LNCaP clone FGC (cell line): Measurements from ENCODE around the gene OXNAD1.

ENCODE experiments used
- DNase-seq: peaks from one replicate; pipeline ENCODE4 v3.0.0-alpha.2; 2011; ENCODE audit warnings: low read depth
- H3K4me3 ChIP-seq: 2 replicates; pipeline ENCODE4 v1.5.1; 2011; ENCODE audit warnings: mild to moderate bottlenecking, low read depth, low read length, control low read depth
- TF ChIP-seq, protein P1 (sequence below): IDR thresholded peaks from 2 replicates; pipeline ENCODE4 v1.5.1; 2012; ENCODE audit warnings: mild to moderate bottlenecking; ENCODE audit not compliant: control insufficient read depth, insufficient read depth; ENCODE audit errors: extremely low read depth

OXNAD1 gene

DNA sequence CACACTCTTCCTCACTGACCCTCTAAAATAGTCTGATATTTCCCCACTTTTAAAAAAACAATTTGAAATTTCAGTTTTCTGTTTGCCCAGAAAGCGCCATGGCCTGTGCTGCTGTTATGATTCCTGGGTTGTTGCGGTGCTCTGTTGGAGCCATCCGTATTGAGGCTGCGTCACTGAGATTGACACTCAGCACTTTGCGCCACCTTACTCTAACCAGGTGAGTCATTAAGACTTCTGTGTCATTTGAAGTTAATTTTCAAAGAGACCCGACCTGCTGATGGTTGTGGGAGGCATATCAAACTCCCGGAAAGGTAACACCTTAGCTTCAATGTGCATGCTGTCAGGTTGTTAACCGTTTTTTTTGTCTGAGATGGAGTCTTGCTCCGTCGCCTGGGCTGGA, 5.8 kb downstream of the OXNAD1 start:
- no peak overlapping the region for H3K4me3 ChIP-seq
- TF ChIP-seq, protein P1, sequence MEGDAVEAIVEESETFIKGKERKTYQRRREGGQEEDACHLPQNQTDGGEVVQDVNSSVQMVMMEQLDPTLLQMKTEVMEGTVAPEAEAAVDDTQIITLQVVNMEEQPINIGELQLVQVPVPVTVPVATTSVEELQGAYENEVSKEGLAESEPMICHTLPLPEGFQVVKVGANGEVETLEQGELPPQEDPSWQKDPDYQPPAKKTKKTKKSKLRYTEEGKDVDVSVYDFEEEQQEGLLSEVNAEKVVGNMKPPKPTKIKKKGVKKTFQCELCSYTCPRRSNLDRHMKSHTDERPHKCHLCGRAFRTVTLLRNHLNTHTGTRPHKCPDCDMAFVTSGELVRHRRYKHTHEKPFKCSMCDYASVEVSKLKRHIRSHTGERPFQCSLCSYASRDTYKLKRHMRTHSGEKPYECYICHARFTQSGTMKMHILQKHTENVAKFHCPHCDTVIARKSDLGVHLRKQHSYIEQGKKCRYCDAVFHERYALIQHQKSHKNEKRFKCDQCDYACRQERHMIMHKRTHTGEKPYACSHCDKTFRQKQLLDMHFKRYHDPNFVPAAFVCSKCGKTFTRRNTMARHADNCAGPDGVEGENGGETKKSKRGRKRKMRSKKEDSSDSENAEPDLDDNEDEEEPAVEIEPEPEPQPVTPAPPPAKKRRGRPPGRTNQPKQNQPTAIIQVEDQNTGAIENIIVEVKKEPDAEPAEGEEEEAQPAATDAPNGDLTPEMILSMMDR: no peak
- DNase-seq: no peak

DNA sequence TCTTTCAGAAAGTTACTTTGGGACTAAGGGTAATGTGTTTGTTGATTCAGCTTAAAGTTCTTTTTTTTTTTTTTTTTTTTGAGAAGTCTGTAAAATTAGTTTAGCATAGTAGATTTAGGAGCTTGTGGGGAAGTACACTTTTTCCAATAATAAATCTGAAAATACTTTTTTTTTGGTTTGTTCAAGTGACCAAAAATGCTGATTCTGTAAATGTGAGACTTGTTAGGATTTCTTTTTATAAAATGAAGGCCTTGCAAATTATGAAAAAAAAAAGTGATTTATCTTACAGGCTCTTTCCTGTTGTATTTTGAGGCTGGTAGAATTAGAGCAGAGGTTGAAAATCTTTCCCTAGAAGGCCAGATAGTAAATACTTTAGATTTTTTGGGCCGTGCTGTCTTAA, 7.6 kb downstream of the OXNAD1 start:
- TF ChIP-seq, protein P1: no peak
- DNase-seq: no peak
- no peak overlapping the region for H3K4me3 ChIP-seq

DNA sequence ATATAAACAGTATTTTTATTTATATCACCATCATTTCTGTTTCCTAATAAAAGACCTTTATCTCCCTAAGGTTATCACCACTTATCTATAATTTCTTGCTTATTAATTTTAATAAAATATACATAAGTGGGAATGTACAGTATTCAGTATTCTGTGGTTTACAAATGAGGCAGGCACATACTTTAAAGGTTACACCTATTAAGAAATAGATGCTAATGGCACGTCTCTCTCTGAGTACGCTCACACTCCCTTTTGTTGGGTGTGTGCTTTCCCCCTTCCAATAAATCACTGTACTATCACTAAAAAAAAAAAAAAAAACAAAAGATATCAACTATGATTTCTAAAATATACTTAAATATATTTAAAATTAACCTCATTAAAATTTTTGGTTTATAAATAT, 8.9 kb downstream of the OXNAD1 start:
- H3K4me3 ChIP-seq: no peak overlapping the region
- TF ChIP-seq, protein P1: no peak
- no peak for DNase-seq

DNA sequence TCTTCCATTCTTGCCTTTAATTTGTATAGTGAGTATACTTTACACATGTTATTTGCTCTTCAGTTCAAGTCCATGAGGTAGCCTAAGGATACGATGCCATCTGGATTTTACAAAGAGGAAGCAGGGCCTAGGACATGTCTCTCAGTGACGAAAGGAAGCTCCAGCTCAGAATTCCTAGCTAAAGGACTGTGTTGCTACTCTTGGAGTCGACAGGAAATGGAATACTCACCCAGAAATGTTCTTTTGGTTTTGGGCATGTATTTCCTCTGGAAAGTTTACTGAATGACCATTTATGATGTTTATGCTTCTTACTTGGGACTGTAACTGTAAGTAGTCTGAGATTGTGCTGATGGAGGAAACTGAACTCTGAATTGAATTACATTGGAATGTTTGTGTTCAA, 12.5 kb downstream of the OXNAD1 start:
- no peak for DNase-seq
- H3K4me3 ChIP-seq: no peak overlapping the region
- TF ChIP-seq, protein P1: no peak

DNA sequence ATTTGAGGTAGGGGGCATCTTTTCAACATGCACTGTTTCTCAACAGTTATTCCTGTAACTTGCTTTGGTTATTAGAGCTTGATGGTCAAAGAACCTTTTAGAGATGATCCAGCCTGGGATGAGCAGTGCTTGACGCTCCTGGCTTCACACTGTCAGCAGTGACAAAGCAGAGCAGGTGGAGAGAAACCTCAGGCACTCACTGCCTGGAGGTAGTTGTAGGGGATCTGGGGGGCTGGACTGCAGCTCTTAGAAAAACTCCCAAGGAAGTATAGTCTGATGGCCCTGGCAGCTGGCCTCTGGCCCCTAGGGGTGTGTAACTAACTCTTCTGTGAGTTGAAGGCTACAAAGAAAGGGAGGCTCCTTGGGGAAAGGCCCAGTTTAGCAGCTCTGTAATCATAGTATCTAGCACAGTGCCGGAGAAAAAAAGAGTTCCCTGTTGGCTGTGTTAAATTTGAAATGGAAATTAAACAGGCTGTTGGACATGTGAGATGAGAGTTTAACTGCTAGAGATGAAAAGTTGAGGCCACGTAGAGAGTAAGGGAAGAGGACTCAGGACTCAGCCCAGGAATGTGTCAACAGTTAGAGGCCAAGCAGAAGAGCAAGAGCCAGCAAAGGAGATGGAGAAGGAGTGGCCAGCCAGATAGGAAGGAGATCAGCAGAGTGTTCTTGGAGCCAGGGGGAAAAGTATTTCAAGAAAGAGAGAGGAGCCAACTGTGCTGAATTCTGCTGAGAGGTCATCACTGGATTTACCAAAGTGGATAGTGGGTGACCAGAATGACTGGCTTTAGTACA, 14.2 kb downstream of the OXNAD1 start:
- no peak overlapping the region for H3K4me3 ChIP-seq
- TF ChIP-seq, protein P1: no peak
- no peak for DNase-seq

DNA sequence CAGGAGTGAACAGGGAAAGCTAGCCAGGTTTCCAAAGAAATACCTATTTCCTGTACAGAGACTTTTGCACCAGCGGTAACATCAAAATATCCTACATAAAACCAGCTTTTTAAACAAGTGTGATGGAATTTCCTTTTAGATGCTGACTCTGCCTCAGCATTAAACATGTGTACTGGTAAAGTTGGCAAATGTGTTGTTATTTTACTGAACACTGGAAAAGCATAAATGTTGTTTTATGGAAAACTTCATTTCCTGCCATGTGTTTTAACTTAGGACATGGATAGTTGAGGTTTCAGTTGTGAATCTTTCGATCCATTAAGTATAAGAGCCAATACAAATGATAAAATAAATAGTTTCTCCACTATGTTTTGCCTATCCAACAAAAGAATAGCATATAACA, 15.7 kb downstream of the OXNAD1 start:
- no peak for DNase-seq
- H3K4me3 ChIP-seq: no peak overlapping the region
- TF ChIP-seq, protein P1: no peak

DNA sequence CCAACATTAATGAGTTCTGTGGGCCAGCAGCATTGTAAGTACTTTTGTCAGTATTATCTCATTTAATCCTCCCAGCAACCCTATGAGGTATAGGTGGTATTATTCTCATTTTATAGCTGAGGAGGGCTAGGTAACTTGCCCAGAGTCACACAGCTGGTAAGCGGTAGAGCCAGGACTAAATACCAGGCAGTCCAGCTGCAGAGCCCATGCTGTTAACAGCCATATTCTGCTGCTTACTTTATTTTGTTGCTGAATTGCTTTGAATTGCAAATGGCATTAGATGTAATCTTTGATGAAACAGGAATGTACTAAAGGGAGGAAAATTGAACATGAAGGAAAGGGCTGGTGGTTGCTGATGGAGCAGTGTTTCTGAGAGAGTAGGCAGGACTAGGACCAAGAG, 19.6 kb downstream of the OXNAD1 start:
- H3K4me3 ChIP-seq: no peak overlapping the region
- no peak for DNase-seq
- TF ChIP-seq, protein P1: no peak
